NCI-H1436 treated with DMSO at 0.1 percent for 48 hours (cell line): ENCODE data around the gene CALY.
"Not testable (repeated sequence)": the region's sequence is repeated elsewhere in the genome, so short reads cannot be mapped to it uniquely, and the experiment has no call there.

Experiments
- DNase-seq: peaks from one replicate; lab custom pipeline; 2025; lab: John Stamatoyannopoulos, UW

CALY gene

DNA sequence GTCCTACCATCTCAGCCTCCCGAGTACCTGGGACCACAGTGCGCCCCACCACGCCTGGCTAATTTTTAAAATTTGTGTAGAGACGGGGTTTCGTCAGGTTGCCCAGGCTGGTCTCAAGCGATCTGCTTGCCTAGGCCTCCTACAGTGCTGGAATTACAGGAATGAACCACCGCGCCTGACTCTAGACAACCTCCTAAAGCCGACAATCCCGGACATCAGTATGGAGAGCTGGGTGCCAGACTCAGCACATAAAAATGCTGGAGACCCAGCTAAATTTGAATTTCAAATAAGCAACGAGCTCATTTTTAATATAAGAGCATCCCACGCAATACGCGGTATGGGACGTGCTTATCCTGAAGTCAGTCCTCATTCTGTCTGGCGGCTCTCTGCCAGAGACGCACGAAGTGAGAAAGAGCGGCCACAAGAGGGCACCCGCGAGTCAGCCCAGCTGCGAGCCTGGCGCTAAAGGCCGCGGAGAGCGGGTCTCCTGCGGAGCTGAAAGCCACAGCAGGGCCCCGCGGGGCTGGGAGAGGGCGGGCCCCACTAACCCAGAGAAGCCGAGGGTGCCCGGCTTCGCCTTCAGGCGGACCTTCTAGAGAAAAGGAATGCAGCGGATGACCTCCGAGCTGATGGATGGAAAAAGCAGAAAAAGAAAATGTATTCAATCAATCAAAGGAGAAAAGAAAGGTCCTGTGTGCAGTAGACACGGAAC, 7.0 kb downstream of the CALY start:
- peak; percentile 51 for DNase-seq

DNA sequence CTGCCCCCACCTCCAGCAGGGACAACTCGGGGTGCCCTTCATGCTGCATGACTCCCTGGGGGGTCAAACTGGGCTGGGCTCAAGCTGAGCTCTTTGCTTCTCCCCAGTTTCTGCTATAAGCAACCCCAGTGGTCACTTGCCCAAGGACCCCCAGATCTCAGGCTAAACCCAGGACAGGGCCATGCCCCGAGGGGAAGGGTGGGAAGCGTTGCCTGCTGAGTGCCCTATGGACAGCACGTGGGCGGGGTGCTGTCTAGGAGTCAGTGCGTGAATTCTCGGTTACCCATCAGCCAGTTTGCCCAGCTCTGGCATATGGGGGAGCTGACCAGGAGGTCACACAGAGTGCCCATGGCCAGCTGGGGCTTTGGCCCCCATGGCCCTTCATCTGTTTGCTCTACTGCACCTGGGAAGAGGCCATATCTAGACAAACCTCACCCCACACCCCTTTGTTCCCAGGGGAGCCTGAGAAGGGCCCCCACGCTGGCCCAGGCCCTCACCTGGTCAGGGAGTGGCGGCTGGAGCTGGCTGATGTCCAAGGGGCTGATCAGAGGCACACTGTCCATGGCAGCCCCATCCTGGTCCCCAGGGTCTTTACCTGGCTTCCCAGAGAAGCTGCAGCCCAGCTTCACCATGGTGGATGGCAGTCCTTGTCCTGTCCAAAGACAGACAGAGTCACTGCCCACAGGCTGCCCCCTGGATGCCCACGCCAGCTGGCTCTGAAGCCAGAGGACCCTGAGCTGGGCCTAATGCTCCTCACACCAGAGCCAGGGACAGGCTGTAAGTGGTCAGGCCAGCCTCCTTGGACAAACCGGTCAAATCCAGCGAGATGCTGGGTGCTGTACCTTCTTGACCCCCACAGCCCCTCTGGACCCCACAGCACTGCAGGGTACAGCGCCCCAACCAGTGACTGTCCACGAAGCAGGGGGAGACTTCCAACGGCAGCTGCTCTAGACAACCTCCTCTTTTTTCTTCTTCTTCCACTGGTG, 8.0 kb downstream of the CALY start:
- DNase-seq, result no peak

DNA sequence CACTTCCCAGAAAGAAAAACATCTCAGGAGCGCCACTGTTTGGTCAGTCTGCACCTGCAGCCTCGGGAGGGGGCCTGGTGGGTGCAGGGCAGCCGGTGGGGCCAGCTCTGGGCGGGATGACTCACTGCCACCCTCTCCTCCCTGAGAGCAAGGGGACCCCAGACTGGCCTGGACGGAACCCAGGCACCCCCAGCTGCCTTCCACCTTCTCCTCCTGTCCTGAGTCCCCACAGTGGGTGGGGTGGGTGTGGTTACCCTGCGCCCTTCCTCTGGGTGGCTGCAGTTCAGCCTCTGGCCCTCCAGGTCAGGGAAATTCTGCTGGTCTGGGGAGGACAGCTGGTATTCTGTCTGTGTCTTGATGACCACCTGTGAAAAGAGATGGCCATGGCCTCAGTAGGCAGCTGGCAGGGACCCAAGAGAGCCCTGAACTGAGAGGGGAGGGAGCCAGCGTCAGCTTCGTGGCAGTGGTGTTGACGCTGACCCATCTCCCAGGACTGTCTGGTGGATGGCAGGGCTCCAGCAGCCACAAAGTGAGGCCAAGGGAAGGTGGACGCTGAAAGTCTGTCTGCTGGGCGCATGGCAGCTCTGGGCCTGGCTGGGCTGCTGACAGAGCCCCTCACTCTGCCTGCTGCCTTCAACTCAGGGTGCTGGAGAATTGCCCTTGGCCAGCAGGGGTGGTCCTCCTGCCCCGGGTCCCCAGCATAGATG, 8.9 kb downstream of the CALY start:
- DNase-seq, result no peak

DNA sequence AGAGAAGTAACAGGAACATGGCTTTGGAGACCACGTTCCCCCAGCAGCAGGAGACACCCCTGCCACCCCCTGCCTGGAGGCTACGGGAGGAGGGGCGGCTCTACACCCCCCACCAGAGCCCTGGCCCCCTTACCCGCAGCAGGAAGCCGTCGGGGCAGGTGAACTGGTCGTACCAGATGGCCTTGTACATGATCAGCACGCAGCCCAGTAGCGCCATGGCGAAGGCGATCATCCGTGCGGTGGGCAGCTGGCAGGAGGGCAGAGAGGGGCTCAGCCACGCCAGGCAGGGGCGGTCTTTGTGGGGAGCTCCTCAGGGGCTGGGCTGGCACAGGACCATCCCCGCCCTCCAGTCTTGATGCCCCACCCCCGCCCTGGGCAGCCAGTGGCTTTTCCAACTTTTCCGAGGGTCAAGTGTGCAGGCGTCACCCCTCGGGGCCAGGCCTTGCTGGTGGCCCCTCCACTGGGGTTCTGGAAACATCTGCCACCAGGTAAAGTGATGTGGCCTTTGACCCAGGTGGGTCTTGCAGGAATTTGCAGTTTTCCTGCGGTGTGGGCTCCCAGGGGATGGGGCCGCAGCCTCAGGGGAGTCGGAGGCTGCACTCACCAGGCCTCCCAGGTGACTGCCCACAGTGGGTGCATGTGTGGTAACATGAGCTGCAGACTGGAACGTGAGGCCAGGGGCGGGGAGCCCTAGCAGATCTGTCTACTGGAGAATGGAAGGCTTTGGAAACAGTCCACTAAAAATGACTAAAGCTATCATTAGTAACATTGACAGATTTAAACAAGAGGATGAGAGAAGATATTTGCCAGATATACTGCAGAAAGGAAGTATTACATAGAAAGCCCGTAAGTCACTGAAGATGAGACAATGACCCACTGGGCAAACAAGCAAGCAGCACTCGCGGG, 9.7 kb downstream of the CALY start:
- no peak for DNase-seq

DNA sequence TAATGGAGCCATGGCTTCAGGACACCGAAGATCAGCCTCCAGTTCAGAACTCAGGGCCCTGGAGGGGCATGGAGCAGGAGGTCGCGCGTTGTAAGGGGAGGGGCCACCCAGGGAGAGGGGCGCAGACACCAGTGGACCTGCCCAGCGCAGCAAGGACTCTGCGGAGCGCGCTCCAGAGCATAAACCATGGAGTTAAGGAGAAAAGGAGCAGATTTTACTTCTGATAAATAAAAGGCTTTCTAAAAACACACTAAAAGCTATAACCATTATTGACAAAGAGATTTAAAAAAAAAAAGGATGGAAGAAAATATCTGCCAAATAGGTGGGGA, 10.5 kb downstream of the CALY start:
- DNase-seq, result no peak

DNA sequence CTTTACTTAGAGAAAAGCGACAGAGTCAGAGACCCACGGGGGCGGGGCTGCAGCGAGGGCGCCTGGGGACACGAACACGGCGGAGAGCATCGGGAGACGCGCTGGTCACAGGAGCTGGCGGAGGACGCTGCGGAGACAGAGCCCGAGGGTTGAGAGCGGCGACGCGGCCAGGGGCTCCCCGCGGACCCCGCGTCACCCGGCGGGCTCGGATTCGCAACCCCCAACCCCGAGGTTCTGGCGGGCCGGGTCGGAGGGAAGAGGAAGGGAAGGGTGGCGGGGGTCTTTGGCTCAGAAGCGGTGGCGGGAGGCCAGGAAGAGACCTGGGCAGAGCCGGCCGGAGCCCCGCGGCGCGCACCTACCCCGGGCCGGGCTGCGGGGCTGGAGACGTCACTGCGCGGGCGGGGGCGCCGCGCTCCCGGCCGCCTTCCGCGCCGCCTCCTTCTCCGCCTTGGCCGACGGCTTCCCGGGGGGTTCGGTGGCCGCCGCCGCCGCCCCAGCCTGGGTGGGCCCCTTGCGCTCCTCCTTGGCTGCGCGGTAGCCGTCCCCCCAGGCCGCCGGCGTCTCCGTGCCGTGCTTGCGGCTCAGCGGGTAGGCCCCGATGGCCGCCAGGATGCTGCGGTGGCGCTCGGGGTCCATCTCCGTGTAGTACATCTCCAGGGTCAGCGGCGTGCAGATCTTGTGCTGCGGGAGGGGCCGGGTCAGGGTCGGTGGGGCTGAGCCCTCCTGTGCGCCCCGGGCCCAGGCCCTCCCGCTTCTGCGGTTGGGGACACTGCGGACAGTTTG, 11.1 kb downstream of the CALY start:
- DNase-seq, result no peak

DNA sequence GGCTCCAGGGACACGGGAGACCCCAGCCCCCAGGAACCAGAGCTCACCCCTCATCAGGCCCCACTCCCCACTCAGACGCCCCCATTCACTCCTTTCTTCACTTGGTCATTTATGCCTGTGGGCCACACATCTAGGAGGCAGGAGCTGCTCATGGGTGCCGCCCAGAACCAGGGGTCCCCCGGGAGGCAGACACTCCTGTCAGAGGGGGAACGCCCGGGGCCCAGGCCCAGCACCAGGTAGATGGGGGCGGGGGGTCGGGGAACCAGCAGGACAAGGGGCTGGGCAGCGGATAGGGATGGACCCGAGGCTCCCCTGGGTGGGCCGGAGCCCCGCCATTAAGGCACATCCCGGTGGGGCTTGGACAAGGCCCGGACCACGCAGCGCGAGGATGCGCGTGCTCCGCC, 11.8 kb downstream of the CALY start:
- DNase-seq, result no peak

DNA sequence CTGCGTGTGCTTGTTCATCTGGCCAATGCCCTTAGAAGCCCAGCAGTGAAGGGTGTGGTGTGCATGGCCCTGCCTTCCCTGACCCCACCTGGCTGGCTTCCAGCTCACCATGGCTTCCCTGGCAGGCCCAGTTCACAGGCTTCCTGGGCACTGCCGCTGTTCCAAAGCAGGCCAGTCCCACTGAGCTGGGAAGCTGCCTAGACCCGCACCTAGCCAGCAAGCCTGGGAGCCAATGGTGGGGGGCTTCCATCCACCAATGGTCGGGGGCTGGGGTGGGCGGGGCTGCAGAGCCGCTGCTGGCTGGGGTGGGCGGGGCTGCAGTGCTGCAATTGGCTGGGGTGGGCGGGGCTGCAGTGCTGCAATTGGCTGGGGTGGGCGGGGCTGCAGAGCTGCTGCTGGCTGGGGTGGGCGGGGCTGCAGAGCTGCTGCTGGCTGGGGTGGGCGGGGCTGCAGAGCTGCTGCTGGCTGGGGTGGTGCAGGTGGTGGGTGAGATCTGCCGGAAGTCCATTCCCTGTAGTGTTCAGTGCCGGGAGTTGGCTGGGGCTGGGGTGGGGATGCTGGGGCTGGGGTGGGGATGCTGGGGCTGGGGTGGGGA, 12.4 kb downstream of the CALY start:
- DNase-seq, result peak; percentile 77

DNA sequence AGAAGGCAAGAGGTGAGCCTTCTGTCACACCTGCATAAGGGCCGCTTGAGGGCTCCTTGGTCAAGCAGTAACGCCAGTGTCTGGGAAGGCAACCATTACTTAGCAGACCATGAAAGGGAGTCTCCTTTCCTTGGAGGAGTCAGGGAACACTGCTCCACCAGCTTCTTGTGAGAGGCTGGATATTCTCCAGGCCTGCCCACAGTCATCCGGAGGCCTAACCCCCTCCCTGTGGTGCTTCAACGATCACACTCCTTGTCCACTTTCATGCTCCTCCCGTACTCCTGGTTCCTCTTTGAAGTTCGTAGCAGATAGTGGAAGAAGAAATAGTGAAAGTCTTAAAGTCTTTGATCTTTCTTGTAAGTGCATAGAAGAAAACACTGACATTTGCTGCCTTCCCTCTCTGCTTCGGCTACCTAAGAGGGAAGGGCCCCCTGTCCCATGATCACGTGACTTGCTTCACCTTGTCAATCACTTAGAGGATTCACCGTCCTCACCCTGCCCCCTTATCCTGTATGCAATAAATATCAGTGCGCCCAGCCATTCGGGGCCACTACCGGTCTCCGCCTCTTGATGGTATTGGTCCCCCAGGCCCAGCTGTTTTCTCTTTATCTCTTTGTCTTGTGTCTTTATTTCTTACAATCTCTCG, 14.5 kb downstream of the CALY start:
- DNase-seq, result not testable (repeated sequence)

DNA sequence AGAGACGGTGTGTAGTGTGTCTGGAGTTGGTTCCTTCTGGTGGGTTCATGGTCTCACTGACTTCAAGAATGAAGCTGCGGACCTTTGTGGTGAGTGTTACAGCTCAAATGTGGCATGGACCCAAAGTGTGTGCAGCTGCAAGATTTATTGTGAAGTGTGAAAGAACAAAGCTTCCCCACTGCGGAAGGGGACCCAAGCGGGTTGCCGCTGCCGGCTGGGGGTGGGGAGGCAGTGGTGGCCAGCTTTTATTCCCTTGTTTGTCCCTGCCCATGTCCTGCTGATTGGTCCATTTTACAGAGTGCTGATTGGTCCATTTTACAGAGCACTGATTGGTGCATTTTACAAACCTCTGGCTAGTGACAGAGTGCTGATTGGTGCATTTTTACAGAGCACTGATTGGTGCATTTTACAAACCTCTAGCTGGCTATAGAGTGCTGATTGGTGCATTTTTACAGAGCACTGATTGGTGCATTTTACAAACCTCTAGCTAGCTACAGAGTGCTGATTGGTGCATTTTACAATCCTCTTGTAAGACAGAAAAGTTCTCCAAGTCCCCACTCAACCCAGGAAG, 15.8 kb downstream of the CALY start:
- DNase-seq, result not testable (repeated sequence)

DNA sequence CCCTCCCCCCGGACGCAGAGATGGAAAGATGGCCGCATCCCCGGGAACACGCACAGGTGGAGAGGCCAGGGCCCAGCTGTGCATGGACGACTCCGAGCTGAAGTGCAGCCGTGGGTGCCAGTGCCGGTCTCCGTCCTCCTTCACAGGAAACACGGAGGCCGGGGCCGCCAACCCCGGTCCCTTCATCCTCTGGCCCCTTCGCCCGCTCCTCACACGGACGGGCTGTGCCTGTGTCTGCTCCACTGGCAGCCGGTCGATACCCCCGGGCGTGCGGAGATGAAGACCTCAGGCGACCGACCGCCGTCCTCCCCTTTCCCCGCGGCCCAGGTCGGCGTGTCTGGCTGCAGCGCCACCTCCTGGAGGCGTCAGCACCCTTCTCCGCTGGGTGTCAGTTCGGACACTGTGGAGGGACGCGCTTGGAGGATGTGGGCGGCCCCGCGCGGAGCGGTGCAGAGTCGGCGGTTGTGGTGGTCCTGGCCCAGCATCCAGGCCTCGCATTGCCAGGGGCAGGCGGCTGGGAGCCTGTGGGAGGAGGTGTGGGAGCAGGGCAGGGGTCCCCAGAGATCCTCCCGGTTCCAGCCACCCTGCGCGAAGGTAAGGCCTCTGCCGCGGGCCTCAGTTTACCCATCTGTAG, 18.1 kb downstream of the CALY start:
- no peak for DNase-seq

DNA sequence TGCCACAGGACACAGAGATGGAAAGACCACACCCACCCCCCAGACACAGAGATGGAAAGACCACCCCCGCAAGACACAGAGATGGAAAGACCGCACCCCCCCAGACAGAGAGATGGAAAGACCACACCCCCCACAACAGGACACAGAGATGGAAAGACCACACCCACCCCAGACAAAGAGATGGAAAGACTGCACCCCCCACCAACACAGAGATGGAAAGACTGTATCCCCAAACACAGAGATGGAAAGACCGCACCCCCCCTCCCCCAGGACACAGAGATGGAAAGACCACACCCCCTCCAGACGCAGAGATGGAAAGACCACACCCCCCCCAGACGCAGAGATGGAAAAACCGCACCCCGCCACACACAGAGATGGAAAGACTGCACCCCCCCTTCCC, 20.0 kb downstream of the CALY start:
- no peak for DNase-seq

DNA sequence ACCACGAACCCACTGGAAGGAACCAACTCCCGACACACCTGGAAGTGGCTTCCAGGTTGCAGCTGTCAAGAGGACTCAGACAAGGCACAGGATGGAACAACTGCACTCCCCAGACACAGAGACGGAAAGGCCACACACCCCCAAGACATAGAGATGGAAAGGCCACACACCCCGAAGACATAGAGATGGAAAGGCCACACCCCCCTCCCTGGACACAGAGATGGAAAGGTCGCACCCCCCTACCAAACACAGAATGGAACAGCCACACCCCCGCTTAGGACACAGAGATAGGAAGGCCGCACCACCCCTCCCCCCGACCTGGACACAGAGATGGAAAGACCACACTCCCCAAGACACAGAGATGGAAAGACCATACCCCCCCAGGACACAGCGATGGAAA, 20.4 kb downstream of the CALY start:
- no peak for DNase-seq

DNA sequence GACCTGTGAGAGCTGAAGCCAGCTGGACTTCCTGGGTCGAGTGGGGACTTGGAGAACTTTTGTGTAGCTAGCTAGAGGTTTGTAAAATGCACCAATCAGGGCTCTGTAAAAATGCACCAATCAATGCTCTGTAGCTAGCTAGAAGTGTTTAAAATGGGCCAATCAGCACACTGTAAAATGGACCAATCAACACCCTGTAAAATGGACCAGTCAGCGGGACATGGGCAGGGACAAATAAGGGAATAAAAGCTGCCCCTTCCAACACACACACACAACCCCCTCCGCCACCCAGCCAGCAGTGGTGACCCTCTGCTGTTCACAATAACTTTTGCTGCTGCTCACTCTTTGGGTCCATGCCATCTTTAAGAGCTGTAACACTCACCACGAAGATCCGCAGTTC, 20.8 kb downstream of the CALY start:
- no peak for DNase-seq

DNA sequence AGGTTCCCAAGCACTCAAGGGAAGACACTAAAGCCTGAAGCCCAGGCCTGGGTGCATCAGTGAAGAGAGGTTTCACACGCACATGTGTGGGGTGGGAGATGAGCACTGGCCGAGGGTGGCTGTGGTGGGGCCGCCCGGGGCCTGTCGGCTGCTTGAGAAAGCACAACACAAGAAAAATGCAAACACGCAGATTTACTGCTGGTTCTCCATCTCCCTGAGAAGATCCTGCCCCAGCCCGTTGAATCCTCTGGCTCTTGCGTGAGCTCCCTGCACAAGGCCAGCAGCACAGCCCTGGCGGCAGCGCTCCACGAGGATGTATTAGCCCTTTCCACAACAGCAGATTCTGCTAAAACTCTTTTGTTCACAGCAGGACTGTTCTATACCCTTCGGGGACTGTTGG, 21.8 kb downstream of the CALY start:
- no peak for DNase-seq

DNA sequence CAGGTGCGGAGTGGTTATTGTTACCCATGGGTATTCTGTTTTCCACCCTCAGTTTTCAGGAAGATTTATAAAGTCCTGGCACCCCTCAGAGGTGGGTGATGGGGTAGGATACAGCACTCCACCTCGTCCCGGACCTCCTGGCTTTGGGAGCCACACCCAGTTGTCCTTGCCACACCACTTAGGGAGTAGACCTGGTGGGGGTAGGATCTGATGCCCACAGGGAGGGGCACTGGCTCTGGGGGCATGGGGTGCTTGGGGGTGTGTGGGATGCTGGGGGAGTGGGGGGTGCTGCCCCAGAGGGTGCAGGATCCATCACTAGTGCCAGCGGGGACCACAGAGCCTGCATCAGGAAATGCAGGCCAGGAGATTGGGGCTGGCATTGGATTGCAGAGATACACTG, 23.5 kb downstream of the CALY start:
- DNase-seq, result no peak

DNA sequence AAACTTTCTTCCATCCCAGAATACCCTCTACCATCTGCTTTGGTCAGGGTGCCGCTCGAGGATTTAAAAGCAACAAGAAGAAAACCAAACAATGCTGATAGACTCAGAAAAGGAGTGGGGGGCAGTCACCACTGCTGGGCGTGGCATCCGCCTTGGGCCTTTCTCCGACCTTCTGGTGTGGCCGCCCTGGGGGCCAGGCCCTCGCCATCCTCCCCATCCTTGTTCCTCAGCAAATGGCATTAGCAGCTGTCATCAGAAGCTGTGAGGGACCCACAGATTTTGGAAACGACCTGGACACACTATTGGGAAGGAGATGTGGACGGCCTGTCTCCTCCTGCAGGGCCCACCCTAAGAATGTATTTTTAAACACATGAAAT, 23.9 kb downstream of the CALY start:
- DNase-seq, result no peak

DNA sequence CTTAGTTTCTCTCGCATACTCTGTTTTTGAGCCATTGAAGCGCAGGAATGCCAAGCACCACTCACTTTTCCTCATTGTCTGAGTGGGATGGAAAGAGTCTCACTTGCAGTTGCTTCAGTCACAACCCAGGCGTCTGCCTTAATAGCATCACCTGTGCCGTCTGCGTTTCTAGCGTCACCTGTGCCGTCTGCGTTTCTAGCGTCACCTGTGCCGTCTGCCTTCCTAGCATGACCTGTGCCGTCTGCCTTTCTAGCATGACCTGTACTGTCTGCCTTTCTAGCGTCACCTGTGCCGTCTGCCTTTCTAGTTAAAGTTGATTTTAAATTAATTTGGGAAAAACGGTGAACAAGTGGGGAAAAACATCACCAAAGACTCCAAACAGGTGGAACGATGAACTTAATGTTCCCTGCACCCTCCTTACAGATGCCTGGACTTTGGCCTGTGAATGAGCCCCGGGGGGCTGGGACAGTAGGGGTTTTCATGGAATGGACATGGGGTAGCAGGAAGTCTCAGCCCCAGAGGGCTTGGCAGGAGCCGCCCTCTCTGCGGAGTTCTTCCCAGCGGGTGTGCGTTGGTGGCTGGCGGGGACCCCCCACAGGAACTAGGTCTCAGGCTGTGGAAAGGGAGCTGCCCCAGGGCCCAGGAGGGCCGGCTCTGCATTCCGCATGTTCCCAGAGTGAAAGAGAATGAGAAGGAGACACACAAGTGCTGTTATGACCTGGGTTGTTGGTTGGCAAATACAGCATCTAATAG, 24.5 kb downstream of the CALY start:
- DNase-seq, result no peak

DNA sequence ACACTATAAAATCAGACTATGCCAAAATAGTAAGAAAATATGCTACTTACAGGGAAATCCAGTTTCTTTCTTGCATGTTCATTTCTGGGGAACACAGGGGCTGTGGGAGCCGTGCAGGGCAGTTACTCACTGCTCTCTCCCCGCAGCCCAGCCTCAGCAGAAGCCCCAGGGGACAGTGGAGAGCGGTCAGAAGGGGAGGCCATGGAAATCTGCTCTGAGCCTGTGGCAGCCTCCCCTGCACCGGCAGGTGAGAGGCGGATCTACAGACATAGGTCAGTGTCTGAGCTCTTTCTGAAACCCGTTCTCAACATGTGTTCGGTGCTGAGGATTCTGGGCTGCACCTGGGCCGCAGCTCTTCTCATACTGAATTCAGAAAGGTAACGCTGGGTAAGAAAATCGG, 25.1 kb downstream of the CALY start:
- no peak for DNase-seq
